PC-9 (cell line): ENCODE data around the gene PRKG1.

Source experiments
- EZH2 ChIP-seq: fragments of 200-600 bp; sonication (generic); IDR thresholded peaks from 2 replicates; pipeline ENCODE4 v1.8.0; 2017; ENCODE audit warnings: antibody characterized with exemption, low read depth
- TF ChIP-seq, protein P1 (sequence below): fragments of 200-600 bp; sonication (generic); conservative IDR thresholded peaks from 2 replicates; pipeline ENCODE4 v1.6.1; 2017; ENCODE audit warnings: mixed run types, antibody characterized with exemption, mild to moderate bottlenecking, moderate library complexity

DNA sequence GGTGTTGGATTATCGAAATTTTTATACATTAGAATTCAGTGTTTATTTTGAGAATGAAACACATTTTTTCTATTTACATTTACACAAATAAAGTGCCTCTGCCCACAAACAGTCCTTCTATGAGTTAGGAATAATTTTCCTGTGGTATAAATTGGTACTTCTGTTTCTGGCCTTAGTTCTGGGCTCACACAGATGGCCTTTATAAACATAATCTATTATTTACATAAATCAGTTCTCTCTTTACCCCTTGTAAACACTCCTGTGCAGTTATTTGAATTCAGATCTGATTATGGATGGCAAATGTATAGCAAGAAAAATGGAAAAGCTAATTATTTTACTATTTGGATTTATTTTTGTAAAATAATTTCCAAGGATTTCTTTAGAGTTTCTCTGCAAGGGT lies 143.2 kb downstream of the PRKG1 start:
- TF ChIP-seq, protein P1, sequence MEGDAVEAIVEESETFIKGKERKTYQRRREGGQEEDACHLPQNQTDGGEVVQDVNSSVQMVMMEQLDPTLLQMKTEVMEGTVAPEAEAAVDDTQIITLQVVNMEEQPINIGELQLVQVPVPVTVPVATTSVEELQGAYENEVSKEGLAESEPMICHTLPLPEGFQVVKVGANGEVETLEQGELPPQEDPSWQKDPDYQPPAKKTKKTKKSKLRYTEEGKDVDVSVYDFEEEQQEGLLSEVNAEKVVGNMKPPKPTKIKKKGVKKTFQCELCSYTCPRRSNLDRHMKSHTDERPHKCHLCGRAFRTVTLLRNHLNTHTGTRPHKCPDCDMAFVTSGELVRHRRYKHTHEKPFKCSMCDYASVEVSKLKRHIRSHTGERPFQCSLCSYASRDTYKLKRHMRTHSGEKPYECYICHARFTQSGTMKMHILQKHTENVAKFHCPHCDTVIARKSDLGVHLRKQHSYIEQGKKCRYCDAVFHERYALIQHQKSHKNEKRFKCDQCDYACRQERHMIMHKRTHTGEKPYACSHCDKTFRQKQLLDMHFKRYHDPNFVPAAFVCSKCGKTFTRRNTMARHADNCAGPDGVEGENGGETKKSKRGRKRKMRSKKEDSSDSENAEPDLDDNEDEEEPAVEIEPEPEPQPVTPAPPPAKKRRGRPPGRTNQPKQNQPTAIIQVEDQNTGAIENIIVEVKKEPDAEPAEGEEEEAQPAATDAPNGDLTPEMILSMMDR = no peak
- TF ChIP-seq EZH2 = no peak
